ENCODE measurements around the gene EEFSEC. TPM values are rescaled to one million over a fixed set of nuclear protein-coding genes. Genes with fewer than 3 reads are reported as not detected.

Gene EEFSEC
- total RNA-seq, 1 experiment from 2014 or later, result 15.4 TPM

- Histone ChIP-seq H3K27ac (ENCODE audit: low read length) (peak within 1 kb of the TSS; percentile 96), H3K36me3 (ENCODE audit: control insufficient read depth, insufficient read depth, low read length) (no peaks in the 10 kb centered on the region; the same call in none of the 2 replicates), H3K4me3 (ENCODE audit: low read depth in 2 of 2, low read length in 2 of 2) (peak within 1 kb of the TSS; percentile 94 to 95), H3K9me3 (ENCODE audit: control insufficient read depth, insufficient read depth, low read depth, low read length) (no peaks in the 10 kb centered on the region), H3K4me1 (ENCODE audit: control insufficient read depth, insufficient read depth, low read length) (peaks cover 12% of the 10 kb centered on the region), H3K27me3 (ENCODE audit: control insufficient read depth, insufficient read depth, low read length) (no peaks in the 10 kb centered on the region)
- ChIA-PET POLR2A (interaction anchor here (0.7 to 1.0 kb wide), 3 partner anchors 15 to 367 kb away, joined by 3 to 4 read pairs (median 3); no protein-coding TSS in a partner anchor), CTCF (no interaction called here)
- intact Hi-C loops (cut with micrococcal nuclease; ENCODE audit: unreplicated experiment), result no loop called here
- peak; percentile 96 for DNase-seq (ENCODE audit: low read depth, low spot score)
- BruUV-seq (replicated peaks), result no TSS peak
- TF ChIP-seq SIN3A (IDR thresholded peaks at IDR 0.05; ENCODE audit: borderline replicate concordance, insufficient read depth, low read depth, low read length), result peak; percentile 93; the same call in 1 of the 2 replicates
- TF ChIP-seq REST (IDR thresholded peaks at IDR 0.05; ENCODE audit: insufficient read depth in 1 of 2, low read depth in 2 of 2, low read length in 1 of 2), result no peak
- peak; percentile 92 for TF ChIP-seq POLR2AphosphoS5 (IDR thresholded peaks at IDR 0.05; ENCODE audit: low read depth, low read length)
- TF ChIP-seq TCF7L2 (IDR thresholded peaks at IDR 0.05; ENCODE audit: low read depth, low read length), result peak; percentile 69; the same call in 1 of the 2 replicates
- TF ChIP-seq CTCF (IDR thresholded peaks at IDR 0.05), result no peak
- in situ Hi-C loops (cut with HindIII; ENCODE audit: low pct_unique_long_range_greater_than_20kb, low sequenced_read_pairs), result no loop called here
- ATAC-seq, result peak; percentile 100
Measured at GRCh38 chr3:128123538-128124368, 29.5 kb upstream of the EEFSEC start, which contains the start of gene RUVBL1. TSS of gene RUVBL1 (minus strand) at chr3:128123812. CDS start at chr3:128123724, 88 bp downstream.

GRCh38 chr3:128127236-128127635 is 26.0 kb upstream of the EEFSEC start:
- TF ChIP-seq SIN3A (IDR thresholded peaks at IDR 0.05; ENCODE audit: borderline replicate concordance, insufficient read depth, low read depth, low read length), result no peak
- TF ChIP-seq CTCF (IDR thresholded peaks at IDR 0.05), result no peak
- TF ChIP-seq POLR2AphosphoS5 (IDR thresholded peaks at IDR 0.05; ENCODE audit: low read depth, low read length), result no peak
- TF ChIP-seq REST (IDR thresholded peaks at IDR 0.05; ENCODE audit: insufficient read depth in 1 of 2, low read depth in 2 of 2, low read length in 1 of 2), result no peak
- TF ChIP-seq TCF7L2 (IDR thresholded peaks at IDR 0.05; ENCODE audit: low read depth, low read length), result no peak
- Histone ChIP-seq H3K4me1 (ENCODE audit: control insufficient read depth, insufficient read depth, low read length) (peaks cover 10% of the 10 kb centered on the region), H3K27ac (ENCODE audit: low read length) (no peak overlapping the region), H3K9me3 (ENCODE audit: control insufficient read depth, insufficient read depth, low read depth, low read length) (no peaks in the 10 kb centered on the region), H3K27me3 (ENCODE audit: control insufficient read depth, insufficient read depth, low read length) (no peaks in the 10 kb centered on the region), H3K36me3 (ENCODE audit: control insufficient read depth, insufficient read depth, low read length) (no peaks in the 10 kb centered on the region; the same call in 1 of the 2 replicates), H3K4me3 (ENCODE audit: low read depth in 2 of 2, low read length in 2 of 2) (no peak overlapping the region)
- ATAC-seq (no peak), DNase-seq (ENCODE audit: low read depth, low spot score) (no peak)
- CTCF ChIA-PET, result no interaction called here
- intact Hi-C loops (cut with micrococcal nuclease; ENCODE audit: unreplicated experiment), result no loop called here
- BruUV-seq (replicated peaks), result no TSS peak
- in situ Hi-C loops (cut with HindIII; ENCODE audit: low pct_unique_long_range_greater_than_20kb, low sequenced_read_pairs), result no loop called here
- POLR2A ChIA-PET, result no interaction called here

Data from Panc1 (cell line).